ENCODE data around the gene PLA2G2C.
"Not testable (repeated sequence)": the region's sequence is repeated elsewhere in the genome, so short reads cannot be mapped to it uniquely, and the experiment has no call there.

DNA sequence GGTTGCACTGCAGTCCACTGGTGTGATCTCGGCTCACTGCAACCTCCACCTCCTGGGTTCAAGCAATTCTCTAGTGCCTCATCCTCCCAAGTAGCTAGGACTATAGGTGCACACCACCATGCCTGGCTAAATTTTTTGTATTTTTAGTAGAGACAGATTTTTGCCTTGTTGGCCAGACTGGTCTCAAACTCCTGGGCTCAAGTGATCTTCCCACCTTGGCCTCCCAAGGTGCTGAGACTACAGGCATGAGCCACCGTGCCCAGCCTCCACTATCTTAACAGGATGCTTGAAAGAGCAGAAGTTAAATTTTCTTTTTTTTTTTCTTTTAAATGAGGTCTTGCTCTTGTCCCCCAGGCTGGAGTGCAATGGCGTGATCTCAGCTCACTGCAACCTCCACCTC, 55.8 kb downstream of the PLA2G2C start:
- not testable (repeated sequence) for TF ChIP-seq ZNF384 (IDR thresholded peaks at IDR 0.05); SUZ12 (IDR thresholded peaks at IDR 0.05); FOXM1 (IDR thresholded peaks at IDR 0.05; ENCODE audit: borderline replicate concordance); FOXA1 (IDR thresholded peaks at IDR 0.05); CTBP1 (IDR thresholded peaks at IDR 0.05; ENCODE audit: borderline replicate concordance); BHLHE40 (IDR thresholded peaks at IDR 0.05; ENCODE audit: borderline replicate concordance); HDGF (IDR thresholded peaks at IDR 0.05; ENCODE audit: borderline replicate concordance)
- TF ChIP-seq, protein P1, sequence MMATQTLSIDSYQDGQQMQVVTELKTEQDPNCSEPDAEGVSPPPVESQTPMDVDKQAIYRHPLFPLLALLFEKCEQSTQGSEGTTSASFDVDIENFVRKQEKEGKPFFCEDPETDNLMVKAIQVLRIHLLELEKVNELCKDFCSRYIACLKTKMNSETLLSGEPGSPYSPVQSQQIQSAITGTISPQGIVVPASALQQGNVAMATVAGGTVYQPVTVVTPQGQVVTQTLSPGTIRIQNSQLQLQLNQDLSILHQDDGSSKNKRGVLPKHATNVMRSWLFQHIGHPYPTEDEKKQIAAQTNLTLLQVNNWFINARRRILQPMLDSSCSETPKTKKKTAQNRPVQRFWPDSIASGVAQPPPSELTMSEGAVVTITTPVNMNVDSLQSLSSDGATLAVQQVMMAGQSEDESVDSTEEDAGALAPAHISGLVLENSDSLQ (IDR thresholded peaks at IDR 0.05): not testable (repeated sequence)
